ENCODE measurements around the gene TSHR.

The TSHR gene

DNA sequence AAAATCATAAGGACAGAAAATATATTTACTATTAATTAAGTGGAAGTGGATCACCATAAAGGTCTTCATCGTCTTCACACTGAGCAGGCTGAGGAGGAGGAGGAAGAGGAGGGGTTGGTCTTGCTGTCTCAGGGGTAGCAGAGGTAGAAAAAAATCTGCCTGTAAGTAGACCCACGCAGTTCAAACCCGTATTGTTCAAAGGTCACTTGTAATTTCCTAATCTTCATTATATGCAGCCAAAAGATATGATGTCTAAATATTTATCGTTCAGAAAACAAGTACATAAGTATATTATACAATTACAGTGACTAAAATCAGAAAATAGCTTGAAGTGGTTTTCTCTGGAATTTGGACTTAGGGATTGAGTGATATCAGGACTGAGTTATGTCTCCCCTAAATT is 193.2 kb downstream of the TSHR start:
- DNase-seq (ENCODE audit: low spot score), result no peak
- TF ChIP-seq, protein P1, sequence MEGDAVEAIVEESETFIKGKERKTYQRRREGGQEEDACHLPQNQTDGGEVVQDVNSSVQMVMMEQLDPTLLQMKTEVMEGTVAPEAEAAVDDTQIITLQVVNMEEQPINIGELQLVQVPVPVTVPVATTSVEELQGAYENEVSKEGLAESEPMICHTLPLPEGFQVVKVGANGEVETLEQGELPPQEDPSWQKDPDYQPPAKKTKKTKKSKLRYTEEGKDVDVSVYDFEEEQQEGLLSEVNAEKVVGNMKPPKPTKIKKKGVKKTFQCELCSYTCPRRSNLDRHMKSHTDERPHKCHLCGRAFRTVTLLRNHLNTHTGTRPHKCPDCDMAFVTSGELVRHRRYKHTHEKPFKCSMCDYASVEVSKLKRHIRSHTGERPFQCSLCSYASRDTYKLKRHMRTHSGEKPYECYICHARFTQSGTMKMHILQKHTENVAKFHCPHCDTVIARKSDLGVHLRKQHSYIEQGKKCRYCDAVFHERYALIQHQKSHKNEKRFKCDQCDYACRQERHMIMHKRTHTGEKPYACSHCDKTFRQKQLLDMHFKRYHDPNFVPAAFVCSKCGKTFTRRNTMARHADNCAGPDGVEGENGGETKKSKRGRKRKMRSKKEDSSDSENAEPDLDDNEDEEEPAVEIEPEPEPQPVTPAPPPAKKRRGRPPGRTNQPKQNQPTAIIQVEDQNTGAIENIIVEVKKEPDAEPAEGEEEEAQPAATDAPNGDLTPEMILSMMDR (IDR thresholded peaks at IDR 0.05; ENCODE audit: extremely low read depth, missing control alignments), result no peak

DNA sequence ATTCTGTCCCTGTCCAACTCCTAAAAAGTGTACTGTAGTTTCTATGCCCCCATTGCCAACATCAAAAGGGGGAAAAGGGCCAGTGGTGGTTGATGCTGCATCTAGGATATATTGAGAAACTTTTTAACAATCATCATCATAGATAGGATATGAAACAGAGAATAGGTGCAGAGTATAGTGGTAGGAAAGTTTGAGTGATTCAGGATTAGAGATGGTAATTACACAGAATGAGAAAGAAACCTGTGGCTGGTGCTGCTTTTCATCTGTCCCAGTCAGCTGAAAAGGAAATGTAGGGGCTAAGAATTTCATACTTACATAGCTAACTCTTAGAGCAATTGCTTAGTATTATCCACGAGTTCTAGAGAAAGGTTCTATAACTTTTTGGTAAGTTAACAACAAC is 197.8 kb downstream of the TSHR start:
- DNase-seq (ENCODE audit: low spot score), result no peak
- TF ChIP-seq, protein P1 (IDR thresholded peaks at IDR 0.05; ENCODE audit: extremely low read depth, missing control alignments), result no peak

DNA sequence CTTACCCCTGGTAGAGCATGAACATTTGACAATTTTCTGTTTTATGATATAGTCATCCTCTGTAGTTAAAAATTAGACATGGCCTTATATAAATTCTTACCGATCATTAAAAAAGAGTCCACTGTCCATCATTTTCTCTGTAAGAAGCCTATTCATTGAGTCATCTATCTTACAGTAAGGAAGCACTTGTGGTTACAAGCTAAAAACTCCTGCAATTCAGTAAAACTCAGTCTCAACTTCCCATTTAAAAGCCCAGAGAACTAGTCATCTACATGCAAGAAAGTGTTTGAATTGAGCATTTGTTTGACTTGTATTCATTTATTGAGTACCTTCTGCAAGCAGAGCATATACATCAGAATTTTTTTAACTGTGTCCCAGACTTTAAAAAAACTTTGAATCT is 202.0 kb downstream of the TSHR start:
- DNase-seq (ENCODE audit: low spot score), result no peak
- TF ChIP-seq, protein P1 (IDR thresholded peaks at IDR 0.05; ENCODE audit: extremely low read depth, missing control alignments), result no peak

DNA sequence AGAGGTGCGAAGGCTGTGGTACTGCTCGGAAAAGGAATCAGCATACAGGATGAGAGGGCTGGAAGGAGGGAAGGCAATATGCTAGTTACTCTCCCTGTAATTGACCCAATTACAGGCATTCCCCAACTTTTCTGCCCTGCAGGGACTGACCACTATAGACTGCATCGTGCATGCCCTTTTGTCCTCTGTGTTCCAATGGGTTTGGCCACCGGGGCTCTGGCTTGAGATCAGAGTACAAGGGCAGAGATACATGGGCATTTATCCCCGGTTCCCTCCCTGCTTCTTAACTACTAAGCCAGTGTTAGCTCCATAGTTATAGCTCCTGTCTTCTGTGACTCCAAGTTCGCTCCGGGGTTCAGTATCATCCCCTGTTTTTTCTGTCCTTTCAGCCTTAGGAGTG is 205.7 kb downstream of the TSHR start:
- no peak for DNase-seq (ENCODE audit: low spot score)

DNA sequence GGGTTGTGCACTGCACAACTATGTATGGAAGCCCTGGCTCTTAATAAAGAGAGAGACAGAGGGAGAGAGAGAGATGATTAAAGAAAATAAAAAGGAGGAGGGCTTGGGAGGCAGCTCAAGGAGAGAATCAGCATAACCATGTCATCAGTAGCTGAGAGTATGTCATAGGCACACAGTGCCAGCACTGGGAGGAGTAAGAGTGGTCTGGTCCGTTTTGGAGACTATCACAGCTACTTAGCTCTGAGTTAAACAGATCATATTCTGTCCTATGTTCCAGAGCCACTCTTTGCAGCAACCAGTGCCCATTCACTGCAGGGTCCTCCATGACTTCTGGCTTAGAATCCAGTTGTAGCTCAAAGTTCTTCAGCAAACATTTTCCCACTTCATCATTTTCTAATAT is 206.3 kb downstream of the TSHR start:
- DNase-seq (ENCODE audit: low spot score), result no peak
- TF ChIP-seq, protein P1 (IDR thresholded peaks at IDR 0.05; ENCODE audit: extremely low read depth, missing control alignments), result no peak

More for the DNA sequence above, 205.7 kb downstream of the TSHR start:
- TF ChIP-seq, protein P1 (IDR thresholded peaks at IDR 0.05; ENCODE audit: extremely low read depth, missing control alignments), result no peak

DNA sequence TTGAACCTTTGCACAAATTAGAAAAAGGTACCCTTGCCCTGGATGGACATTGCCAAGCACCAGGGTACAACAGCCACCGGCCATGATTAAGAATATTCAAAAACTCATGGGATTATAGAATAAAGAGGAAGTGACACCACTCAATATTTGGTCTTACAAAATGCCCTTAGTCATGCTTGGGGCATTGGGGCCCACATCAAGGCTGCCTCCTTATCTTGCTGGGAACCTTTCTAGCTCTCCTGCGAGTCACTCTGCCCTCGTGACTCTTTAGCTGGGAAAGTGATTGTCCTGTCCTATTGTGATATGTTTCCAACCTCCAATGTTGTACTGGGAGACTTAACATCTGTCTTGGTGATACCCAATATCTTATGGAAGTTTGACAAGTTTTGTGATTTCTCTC is 207.5 kb downstream of the TSHR start:
- TF ChIP-seq, protein P1 (IDR thresholded peaks at IDR 0.05; ENCODE audit: extremely low read depth, missing control alignments), result no peak
- no peak for DNase-seq (ENCODE audit: low spot score)

DNA sequence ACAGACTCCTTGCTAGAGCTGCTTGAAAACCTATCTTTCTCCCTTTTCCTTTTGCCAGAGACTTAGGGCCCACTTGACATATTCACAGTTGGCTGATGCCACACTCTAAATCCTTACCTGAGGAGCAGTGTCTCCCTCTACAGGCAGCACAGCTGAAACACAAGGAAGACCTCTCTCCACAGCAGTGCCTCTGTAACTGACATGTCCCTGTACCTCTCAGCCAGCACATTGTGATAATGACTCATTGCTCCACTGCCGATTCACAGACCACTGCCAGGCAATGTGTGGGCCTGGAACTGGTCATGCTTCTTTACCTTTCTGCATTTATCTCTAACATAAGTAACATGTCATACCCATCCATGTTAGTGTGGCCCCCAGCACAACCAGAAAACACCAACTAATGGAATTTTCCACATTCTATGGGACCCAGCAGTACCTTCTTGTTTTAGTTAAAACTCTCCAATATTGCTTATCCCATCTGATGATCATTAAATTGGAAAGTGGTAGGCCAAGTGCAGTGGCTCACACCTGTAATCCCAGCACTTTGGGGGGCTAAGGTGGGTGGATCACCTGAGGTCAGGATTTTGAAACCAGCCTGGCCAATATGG is 208.8 kb downstream of the TSHR start:
- peak; percentile 62 for DNase-seq (ENCODE audit: low spot score)
- TF ChIP-seq, protein P1 (IDR thresholded peaks at IDR 0.05; ENCODE audit: extremely low read depth, missing control alignments), result peak; percentile 48
